Heart left ventricle (tissue), 13 donors: ENCODE data around the gene LCE1D.

Source experiments
- POLR2A ChIP-seq, 2 donors: fragments of 450-650 bp; IDR thresholded peaks; one replicate each; pipeline ENCODE4 v1.6.1; 2017; ENCODE audit warnings: antibody characterized with exemption in 2 of 2, mild to moderate bottlenecking in 2 of 2, moderate library complexity in 2 of 2
- TF ChIP-seq, protein P1 (sequence below), 12 donors: fragments of 200-600 bp; sonication (generic) in 4 of 12; IDR thresholded peaks; one replicate each; pipeline versions ENCODE4 v1.5.0 to v1.8.0; 2018 to 2022; ENCODE audit warnings: antibody characterized with exemption in 12 of 12, mild to moderate bottlenecking in 5 of 12
- donor health status: ischemic (EF 13 %, LVEDD 7.1; RV severe dilation, severe dysfunction).
- donor health status: DM: no; HTN: yes; CAD: no.
- donor health status: DM: no; HTN: no; CAD: no.
- donor health status: ischemic (EF 25% LVEDD 6.9; RV normal size, moderate dysfunction).
- donor health status: ischemic (EF 25% LVEDD 5.7; RV mildly dilated, moderate dysfunction).
- donor health status: ischemic (EF 35%, LVEDD 5.7; RV mildly dilated, moderate dysfunction).
- donor health status: nonischemic (EF 11% LVEDD 7.7; RV severe dilation, severe dysfunction).
- donor health status: DM: yes; HTN: yes; CAD: no.
- donor health status: PGD.
- donor health status: ischemic (EF 29% LVEDD 5.4; RV normal size, mild dysfunction).
- donor health status: nonischemic (EF 23%, LVEDD 6.1; RV moderate dilation, normal function).

DNA sequence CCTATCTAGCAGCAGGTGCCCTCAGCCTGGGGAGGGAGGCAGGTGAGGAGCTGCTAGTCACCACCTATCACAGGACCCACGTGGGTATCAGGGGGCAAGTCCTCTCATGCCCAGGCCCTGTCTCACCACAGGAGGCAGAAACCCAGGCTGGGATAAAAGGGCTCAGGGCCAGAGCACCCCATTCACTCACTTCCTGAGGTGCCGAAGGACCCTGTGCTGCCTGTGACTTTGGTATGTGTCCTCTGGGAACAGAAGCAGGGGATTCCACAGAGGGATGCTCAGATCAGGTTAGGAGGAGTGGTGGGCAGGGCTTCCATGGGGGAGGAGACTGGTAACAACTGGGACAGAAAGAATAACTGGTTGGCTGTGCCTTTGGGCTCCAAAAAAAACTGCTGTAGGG, 10.4 kb upstream of the LCE1D start, which contains the start of gene LCE1E:
- TF ChIP-seq, protein P1, sequence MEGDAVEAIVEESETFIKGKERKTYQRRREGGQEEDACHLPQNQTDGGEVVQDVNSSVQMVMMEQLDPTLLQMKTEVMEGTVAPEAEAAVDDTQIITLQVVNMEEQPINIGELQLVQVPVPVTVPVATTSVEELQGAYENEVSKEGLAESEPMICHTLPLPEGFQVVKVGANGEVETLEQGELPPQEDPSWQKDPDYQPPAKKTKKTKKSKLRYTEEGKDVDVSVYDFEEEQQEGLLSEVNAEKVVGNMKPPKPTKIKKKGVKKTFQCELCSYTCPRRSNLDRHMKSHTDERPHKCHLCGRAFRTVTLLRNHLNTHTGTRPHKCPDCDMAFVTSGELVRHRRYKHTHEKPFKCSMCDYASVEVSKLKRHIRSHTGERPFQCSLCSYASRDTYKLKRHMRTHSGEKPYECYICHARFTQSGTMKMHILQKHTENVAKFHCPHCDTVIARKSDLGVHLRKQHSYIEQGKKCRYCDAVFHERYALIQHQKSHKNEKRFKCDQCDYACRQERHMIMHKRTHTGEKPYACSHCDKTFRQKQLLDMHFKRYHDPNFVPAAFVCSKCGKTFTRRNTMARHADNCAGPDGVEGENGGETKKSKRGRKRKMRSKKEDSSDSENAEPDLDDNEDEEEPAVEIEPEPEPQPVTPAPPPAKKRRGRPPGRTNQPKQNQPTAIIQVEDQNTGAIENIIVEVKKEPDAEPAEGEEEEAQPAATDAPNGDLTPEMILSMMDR (IDR thresholded peaks at IDR 0.05): no peak
- TF ChIP-seq POLR2A (IDR thresholded peaks at IDR 0.05): no peak
